CD1c-positive myeloid dendritic cell (primary cell): ENCODE measurements around the gene GATAD2A.

ENCODE experiments used
- DNase-seq: peaks from one replicate; pipeline ENCODE4 v3.0.0-alpha.2; 2016; ENCODE audit errors: extremely low spot score

The GATAD2A gene

DNA sequence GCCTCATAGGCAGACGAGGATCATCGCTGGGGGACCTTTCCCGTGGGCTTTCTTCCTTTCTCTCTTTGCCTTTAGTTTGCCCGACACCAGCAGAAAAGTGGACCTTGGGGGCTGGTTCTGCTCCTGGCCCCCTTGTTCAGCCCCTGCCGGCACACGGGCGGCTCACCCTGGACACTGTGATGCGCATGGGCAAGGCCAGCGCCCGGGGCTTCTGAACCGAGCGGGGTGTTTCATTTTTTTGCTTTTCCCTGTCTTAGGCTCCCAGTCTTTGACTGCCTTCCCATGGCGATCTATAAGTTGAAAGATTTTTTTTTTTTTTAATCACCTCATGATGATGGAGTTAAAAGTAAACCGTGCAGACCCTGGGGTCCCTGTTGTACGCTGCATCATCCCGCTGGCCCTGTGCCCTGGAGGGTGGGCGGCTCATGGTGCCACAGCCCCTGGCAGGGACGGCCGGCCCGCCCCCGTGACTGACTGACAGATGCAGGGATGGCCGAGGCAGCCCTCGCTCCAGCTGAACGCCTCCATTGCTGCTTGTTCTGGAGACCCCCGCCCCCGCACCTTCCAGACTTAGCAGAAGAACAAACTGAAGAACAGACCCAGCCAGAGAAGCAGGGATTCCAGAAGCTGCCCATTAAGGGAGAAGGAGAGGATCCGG is 100.3 kb downstream of the GATAD2A start:
- no peak for DNase-seq

GRCh38 chr19:19506592-19506991 is 101.1 kb downstream of the GATAD2A start:
- no peak for DNase-seq

DNA sequence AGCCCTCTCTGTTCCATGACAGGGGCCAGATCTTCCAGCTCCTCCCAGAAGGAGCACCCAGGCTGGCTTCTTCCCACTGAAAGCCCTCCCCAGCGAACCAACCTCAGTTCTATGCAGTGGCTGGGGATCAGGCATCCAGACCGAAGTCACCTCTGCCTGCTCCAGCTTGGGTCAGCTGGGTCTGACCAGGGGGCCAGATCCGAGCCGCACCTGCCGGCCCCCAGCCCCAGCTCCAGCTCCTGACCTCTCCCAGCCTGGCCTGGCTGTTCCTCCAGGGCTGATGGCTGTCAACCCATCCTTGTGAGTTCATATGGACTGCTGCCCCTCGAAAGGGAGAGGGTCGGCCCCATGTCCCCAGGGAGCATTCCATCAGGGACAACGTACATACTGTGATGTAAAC is 101.9 kb downstream of the GATAD2A start:
- DNase-seq: no peak

- no peak for DNase-seq
Observed at GRCh38 chr19:19508217-19508616, 102.7 kb downstream of the GATAD2A start.

DNA sequence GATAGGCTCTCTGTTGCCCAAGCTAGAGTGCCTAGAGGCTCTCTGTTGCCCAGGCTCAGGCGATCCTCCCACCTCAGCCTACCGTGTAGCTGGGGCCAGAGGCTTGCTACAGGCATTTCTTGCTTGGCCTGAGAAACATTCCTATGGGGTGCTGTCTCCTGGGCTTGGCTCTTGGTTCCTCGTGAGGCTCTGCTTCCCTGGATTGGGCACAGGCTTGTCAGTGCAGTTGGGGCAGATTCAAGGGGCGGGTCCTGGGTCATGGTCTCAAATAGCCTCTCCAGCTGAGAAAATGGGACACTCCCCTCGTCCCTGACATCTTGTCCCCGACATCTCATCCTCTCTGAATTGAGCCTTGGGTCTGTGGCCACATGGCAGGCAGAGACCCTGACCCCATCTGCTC is 105.0 kb downstream of the GATAD2A start:
- no peak for DNase-seq

- no peak for DNase-seq
Observed at GRCh38 chr19:19513682-19514081, 108.2 kb downstream of the GATAD2A start.

DNA sequence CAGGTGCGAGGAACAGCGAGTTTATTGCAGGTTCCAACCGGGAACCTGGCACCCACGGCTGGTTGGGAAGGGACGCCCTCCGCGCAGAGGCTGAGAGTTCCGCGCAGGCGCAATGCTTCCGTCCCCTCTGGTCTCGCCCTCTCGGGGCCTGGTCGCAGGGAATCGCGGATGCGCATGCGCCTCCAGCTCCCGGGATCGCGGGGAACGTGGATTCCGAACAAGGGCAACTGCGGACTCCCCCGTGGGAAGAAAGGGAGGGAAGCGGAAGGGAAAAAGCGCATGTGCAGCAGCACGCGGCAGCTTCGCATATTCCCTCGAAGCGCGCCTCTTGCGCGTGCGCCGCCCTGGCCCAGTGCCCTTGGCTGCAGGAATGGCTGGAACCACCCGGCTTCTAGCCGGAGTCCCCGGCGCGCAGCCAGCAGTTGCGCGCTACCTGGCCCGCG is 108.8 kb downstream of the GATAD2A start:
- DNase-seq: peak; percentile 48

- no peak for DNase-seq
Observed at GRCh38 chr19:19514881-19515641, 109.6 kb downstream of the GATAD2A start, which contains the start of gene TSSK6. TSSK6 (minus strand) TSS chr19:19515548; CDS start chr19:19515427, 121 bp downstream.

DNA sequence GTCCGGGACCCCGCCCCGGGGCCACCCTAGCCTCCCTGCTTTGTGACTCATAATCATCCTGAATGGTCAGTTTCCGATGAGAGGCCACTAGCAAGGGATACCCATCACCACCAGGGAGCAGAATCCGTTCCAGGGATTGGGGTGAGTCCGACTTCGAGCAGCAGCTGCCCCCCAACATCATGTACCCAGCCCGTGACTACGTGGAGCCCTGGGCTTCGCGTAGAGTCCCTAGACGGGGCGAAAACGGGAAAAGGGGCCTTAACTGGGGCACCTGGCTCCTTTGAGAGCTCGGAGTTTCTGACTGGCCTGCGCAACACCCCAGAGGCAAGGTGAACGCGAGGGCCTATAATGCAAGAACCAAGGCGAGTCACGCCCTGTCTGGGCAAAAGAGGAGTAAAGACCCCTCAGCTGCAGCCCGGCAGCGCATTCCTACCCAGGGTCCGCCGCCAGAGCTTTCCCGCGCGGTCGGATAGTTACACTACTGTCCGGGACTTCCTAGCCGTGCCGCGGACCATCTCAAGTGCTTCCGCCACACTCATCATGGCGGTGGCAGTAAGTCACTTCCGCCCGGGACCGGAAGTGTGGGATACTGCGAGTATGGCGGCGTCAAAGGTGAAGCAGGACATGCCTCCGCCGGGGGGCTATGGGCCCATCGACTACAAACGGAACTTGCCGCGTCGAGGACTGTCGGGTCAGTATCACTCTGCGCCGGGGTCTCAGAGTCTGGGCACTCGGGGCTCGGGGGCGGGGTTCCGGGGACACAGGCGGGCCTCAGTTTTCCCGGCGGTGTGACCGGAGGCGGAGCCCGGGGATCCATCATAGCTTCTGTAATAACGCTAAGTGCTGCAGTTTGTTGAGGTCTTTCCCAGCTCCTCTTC is 110.4 kb downstream of the GATAD2A start, which contains the start of gene NDUFA13:
TSS of gene NDUFA13 (plus strand) at position 584 of the 878 bp plus-strand sequence. CDS start at position 598, 14 bp downstream.
- peak; percentile 97 for DNase-seq

DNA sequence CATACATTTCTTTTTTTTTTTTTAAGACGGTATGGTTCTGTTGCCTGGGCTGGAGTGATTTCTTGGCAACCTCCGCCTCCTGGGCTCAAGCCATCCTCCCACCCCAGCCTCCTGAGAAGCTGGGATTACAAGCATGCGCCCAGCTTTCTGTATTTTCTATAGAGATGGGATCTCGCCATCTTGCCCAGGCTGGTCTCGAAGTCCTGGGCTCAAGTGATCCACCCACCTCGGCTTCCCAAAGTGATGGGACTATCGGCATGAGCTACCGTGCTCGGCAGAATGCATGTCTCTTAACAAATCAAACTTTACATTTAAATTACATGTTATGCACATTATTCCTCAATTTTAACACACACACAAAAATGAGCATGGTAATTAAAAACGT is 111.8 kb downstream of the GATAD2A start:
- no peak for DNase-seq

GRCh38 chr19:19520989-19521388 is 115.5 kb downstream of the GATAD2A start:
- DNase-seq: no peak

- DNase-seq: no peak
Observed at GRCh38 chr19:19523177-19523576, 117.7 kb downstream of the GATAD2A start.

- DNase-seq: no peak
Observed at GRCh38 chr19:19524053-19524452, 118.6 kb downstream of the GATAD2A start.

GRCh38 chr19:19525611-19526380 is 120.3 kb downstream of the GATAD2A start:
- no peak for DNase-seq

DNA sequence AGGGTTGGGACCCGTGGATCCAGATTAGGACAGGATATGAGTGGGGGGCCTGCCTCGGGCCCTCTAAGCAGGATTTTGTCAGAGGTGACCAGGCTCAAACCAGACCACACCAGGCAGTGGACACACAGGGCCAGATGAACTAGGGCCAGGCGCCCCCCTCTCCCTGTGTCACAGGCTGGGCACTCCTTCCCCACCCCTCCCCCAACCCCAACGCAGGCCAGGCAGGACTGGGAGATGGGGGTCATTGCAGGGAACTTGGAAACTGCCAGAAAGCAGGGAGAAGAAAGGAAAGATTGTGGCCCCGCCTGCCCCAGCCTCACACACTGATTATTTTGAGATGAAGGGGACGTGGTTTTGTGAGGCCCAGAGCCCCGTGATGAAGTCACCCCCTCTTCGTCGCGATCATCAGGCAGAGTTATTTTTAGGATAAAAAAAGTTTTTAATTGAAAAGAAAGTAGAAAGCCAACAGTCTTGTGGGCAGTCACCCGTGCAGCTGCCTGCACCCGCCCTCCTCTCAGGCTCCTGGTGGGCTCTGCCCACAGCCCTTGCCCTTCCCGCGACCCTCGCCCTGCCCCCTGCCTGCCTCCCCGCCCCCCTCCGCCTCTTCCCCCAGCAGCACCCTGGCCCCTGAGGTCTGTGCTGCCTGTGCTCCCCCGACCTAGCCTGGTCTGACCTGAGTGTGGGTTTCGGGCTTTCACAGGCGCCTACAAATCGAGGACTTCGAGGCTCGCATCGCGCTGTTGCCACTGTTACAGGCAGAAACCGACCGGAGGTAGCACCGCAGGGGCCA is 121.3 kb downstream of the GATAD2A start:
- DNase-seq: no peak

DNA sequence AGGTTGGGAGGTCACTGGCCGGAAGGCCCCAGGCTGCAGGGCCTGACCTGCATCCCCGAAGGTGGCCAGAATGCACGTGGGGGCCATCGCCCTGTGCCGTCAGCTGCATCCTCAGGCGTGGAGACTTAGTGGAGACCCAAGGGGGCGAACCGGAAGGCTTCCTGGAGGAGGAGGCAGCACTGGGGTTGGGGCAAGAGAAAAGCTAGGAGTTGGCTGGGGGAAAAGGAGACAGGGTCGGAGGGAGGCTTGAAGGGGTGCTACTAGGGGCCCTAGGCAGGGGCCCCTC is 121.8 kb downstream of the GATAD2A start:
- no peak for DNase-seq

GRCh38 chr19:19527674-19528625 is 122.5 kb downstream of the GATAD2A start:
- DNase-seq: no peak

GRCh38 chr19:19528721-19529490 is 123.4 kb downstream of the GATAD2A start, which contains the start of gene YJEFN3:
YJEFN3 (plus strand) TSS chr19:19528911; CDS start chr19:19528933, 22 bp downstream.
- no peak for DNase-seq
